HepG2 (cell line): ENCODE results near the gene ATG4D. TPM values are rescaled to one million over a fixed set of nuclear protein-coding genes. Genes with fewer than 3 reads are reported as not detected.

Source experiments
- ATF1 ChIP-seq: IDR thresholded peaks from 2 replicates; pipeline ENCODE4 v1.6.1; 2016; ENCODE audit warnings: mild to moderate bottlenecking, control low read depth
- CAMTA2 ChIP-seq: sonication (generic); formaldehyde crosslinking; IDR thresholded peaks from 2 replicates; pipeline ENCODE4 v1.4.0; 2020; ENCODE audit warnings: mild to moderate bottlenecking, missing genetic modification reagents, borderline replicate concordance
- ETV6 ChIP-seq: sonication (generic); formaldehyde crosslinking; conservative IDR thresholded peaks from 2 replicates; pipeline ENCODE4 v1.4.0; 2020; ENCODE audit warnings: missing genetic modification reagents
- HNF4G ChIP-seq, 2 experiments: sonication (generic) in 1 of 2; formaldehyde crosslinking in 1 of 2; IDR thresholded peaks; 2 replicates each; pipeline versions ENCODE4 v1.4.0 to v1.6.1; 2011 to 2020; ENCODE audit warnings: borderline replicate concordance in 2 of 2, low read depth in 2 of 2, mild to moderate bottlenecking in 2 of 2, low read length in 1 of 2, missing genetic modification reagents in 1 of 2, moderate library complexity in 1 of 2
- IKZF4 ChIP-seq: sonication (generic); formaldehyde crosslinking; IDR thresholded peaks from 2 replicates; pipeline ENCODE4 v1.5.1; 2020; ENCODE audit warnings: borderline replicate concordance, mild to moderate bottlenecking, low read depth, missing genetic modification reagents; ENCODE audit errors: not compliant biosample characterization
- JUN ChIP-seq: sonication (generic); formaldehyde crosslinking; IDR thresholded peaks from 2 replicates; pipeline ENCODE4 v1.4.0; 2020; ENCODE audit warnings: mild to moderate bottlenecking, missing genetic modification reagents
- KAT8 ChIP-seq: IDR thresholded peaks from 2 replicates; pipeline ENCODE4 v1.6.1; 2016; ENCODE audit warnings: missing genetic modification reagents, missing compliant biosample characterization
- MIER2 ChIP-seq: IDR thresholded peaks from 2 replicates; pipeline ENCODE4 v1.6.1; 2016; ENCODE audit warnings: missing biosample characterization, missing genetic modification reagents
- PLRG1 ChIP-seq: fragments of 450-650 bp; conservative IDR thresholded peaks from 2 replicates; pipeline ENCODE4 v1.6.1; 2016
- ZNF335 ChIP-seq: sonication (generic); formaldehyde crosslinking; IDR thresholded peaks from 2 replicates; pipeline ENCODE4 v1.4.0; 2020; ENCODE audit warnings: missing genetic modification reagents
- ZNF589 ChIP-seq: sonication (generic); formaldehyde crosslinking; conservative IDR thresholded peaks from 2 replicates; pipeline ENCODE4 v1.8.0; 2022; ENCODE audit warnings: mild to moderate bottlenecking, moderate library complexity, missing genetic modification reagents
- ZNF776 ChIP-seq: sonication (generic); formaldehyde crosslinking; IDR thresholded peaks from 2 replicates; pipeline ENCODE4 v1.4.0; 2020; ENCODE audit warnings: mild to moderate bottlenecking, missing genetic modification reagents
- ZNF816 ChIP-seq: sonication (generic); formaldehyde crosslinking; IDR thresholded peaks from 2 replicates; pipeline ENCODE4 v1.8.0; 2022; ENCODE audit warnings: missing genetic modification reagents, mild to moderate bottlenecking, borderline replicate concordance
- polyA plus RNA-seq, 8 experiments: library from polyadenylated mRNA; depleted of rRNA in 3 of 8; stranded (reverse) in 7 of 8; unstranded in 1 of 8; fragments of >200 nt; fragmentation: Illumina TruSeq in 4 of 8; extraction: Trizol in 4 of 8; gene quantifications; 2 replicates each; pipeline versions ENCODE4 v1.2.1 to v1.2.3, GENCODE V29; 2011 to 2016; ENCODE audit warnings: low read depth in 4 of 8, missing spikeins in 1 of 8, mixed read lengths in 1 of 8; ENCODE audit not compliant: insufficient read depth in 1 of 8
- total RNA-seq, 5 experiments: library from RNA; depleted of rRNA; stranded (reverse); fragments of >200 nt; fragmentation: Illumina TruSeq; extraction: Trizol; gene quantifications; 2 replicates each; pipeline ENCODE4 v1.2.3, GENCODE V29; 2016; ENCODE audit warnings: low read depth in 1 of 5
- TF ChIP-seq, protein P1 (sequence below): sonication (generic); formaldehyde crosslinking; IDR thresholded peaks from 2 replicates; pipeline ENCODE4 v1.5.1; 2020; ENCODE audit warnings: mild to moderate bottlenecking, missing genetic modification reagents
- TF ChIP-seq, protein P2 (sequence below): sonication (generic); formaldehyde crosslinking; IDR thresholded peaks from 2 replicates; pipeline ENCODE4 v1.9.0; 2021; ENCODE audit warnings: missing genetic modification reagents, mild to moderate bottlenecking, borderline replicate concordance
- TF ChIP-seq, protein P3 (sequence below), 2 experiments: IDR thresholded peaks; 2 replicates each; pipeline ENCODE4 v1.6.1; 2011 to 2012; ENCODE audit warnings: low read length in 2 of 2, borderline replicate concordance in 1 of 2, low read depth in 1 of 2, mild to moderate bottlenecking in 1 of 2, moderate library complexity in 1 of 2
- TF ChIP-seq, protein P4 (sequence below): sonication (generic); formaldehyde crosslinking; conservative IDR thresholded peaks from 2 replicates; pipeline ENCODE4 v1.8.0; 2022; ENCODE audit warnings: low read depth, missing genetic modification reagents

ATG4D gene
- total and polyA plus RNA-seq, 2 of the 13 experiments (the other 11 are each of a cell fraction or from before 2014, with no cell fraction given) = 17.8 to 19.0 TPM

DNA sequence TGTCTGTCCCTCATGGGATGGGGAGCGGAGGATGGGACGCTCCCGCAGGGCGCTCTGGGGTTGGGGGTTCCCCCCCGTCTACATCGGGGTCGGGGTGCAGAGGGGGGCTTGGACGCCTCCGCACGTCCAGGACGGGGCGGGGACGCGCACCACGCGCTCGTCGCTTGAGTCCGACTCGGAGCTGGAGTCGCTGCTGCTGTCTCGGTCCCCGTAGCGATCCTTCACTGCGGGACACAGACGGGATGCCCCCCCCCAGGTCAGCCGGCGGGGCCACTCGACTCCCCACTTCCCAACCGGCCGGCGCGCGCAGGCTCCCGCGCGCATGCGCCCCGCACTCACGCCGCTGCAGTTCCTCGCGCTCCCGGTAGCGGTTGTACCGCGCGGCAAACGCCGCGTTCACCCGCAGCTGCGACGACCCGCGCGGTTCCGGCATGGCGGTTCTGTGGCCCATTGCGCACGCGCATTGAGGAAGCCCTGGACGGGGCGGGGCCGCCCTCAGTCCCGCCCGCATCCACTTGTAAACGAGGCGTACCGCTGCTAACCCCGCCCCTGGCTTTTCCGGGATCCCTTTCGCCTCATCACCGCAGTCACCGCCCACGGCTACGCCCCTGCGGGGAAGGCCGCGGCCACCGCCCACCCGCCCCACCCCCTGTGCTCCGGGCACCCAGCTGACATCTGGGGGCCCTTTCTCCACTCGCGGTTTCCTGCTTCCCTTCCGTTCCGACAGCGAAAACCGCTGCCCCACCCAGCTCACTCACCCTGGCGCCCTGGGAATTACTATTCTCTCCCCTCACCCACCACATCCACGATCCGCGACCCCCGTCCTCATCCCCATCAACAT is 22.1 kb downstream of the ATG4D start, which contains the start of gene KRI1 (continued):
- TF ChIP-seq HNF4G (IDR thresholded peaks at IDR 0.05; ENCODE audit: borderline replicate concordance, low read depth, low read length) (no peak), HNF4G (CRISPR knock-in tag; IDR thresholded peaks at IDR 0.05; ENCODE audit: borderline replicate concordance, low read depth) (no peak), ZNF589 (CRISPR knock-in tag) (peak; percentile 90), CAMTA2 (CRISPR knock-in tag) (0 out of 2 replicates have a peak, but pooled peaks have one; percentile 60), KAT8 (peak; percentile 88), ZNF776 (CRISPR knock-in tag) (peak; percentile 94), ATF1 (CRISPR knock-in tag) (no peak), PLRG1 (no peak), MIER2 (CRISPR knock-in tag) (peak; percentile 66), IKZF4 (CRISPR knock-in tag) (peak; percentile 93), JUN (CRISPR knock-in tag) (no peak), ZNF816 (CRISPR knock-in tag) (peak; percentile 64; the same call in 1 of the 2 replicates), ETV6 (CRISPR knock-in tag) (0 out of 2 replicates have a peak, but pooled peaks have one; percentile 79), ZNF335 (CRISPR knock-in tag) (peak; percentile 71; the same call in 1 of the 2 replicates)
- TF ChIP-seq, protein P1, sequence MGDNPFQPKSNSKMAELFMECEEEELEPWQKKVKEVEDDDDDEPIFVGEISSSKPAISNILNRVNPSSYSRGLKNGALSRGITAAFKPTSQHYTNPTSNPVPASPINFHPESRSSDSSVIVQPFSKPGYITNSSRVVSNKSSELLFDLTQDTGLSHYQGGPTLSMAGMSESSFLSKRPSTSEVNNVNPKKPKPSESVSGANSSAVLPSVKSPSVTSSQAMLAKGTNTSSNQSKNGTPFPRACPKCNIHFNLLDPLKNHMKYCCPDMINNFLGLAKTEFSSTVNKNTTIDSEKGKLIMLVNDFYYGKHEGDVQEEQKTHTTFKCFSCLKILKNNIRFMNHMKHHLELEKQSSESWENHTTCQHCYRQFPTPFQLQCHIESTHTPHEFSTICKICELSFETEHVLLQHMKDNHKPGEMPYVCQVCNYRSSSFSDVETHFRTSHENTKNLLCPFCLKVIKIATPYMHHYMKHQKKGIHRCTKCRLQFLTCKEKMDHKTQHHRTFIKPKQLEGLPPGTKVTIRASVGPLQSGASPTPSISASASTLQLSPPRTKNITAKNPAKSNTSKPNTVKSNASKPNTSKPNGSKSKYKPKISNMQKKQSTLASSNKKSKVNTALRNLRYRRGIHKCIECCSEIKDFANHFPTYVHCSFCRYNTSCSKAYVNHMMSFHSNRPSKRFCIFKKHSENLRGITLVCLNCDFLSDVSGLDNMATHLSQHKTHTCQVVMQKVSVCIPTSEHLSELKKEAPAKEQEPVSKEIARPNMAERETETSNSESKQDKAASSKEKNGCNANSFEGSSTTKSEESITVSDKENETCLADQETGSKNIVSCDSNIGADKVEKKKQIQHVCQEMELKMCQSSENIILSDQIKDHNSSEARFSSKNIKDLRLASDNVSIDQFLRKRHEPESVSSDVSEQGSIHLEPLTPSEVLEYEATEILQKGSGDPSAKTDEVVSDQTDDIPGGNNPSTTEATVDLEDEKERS (CRISPR knock-in tag) = peak; percentile 54; the same call in 1 of the 2 replicates
- TF ChIP-seq, protein P2, sequence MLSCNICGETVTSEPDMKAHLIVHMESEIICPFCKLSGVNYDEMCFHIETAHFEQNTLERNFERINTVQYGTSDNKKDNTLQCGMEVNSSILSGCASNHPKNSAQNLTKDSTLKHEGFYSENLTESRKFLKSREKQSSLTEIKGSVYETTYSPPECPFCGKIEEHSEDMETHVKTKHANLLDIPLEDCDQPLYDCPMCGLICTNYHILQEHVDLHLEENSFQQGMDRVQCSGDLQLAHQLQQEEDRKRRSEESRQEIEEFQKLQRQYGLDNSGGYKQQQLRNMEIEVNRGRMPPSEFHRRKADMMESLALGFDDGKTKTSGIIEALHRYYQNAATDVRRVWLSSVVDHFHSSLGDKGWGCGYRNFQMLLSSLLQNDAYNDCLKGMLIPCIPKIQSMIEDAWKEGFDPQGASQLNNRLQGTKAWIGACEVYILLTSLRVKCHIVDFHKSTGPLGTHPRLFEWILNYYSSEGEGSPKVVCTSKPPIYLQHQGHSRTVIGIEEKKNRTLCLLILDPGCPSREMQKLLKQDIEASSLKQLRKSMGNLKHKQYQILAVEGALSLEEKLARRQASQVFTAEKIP (CRISPR knock-in tag) = no peak
- TF ChIP-seq, protein P3, sequence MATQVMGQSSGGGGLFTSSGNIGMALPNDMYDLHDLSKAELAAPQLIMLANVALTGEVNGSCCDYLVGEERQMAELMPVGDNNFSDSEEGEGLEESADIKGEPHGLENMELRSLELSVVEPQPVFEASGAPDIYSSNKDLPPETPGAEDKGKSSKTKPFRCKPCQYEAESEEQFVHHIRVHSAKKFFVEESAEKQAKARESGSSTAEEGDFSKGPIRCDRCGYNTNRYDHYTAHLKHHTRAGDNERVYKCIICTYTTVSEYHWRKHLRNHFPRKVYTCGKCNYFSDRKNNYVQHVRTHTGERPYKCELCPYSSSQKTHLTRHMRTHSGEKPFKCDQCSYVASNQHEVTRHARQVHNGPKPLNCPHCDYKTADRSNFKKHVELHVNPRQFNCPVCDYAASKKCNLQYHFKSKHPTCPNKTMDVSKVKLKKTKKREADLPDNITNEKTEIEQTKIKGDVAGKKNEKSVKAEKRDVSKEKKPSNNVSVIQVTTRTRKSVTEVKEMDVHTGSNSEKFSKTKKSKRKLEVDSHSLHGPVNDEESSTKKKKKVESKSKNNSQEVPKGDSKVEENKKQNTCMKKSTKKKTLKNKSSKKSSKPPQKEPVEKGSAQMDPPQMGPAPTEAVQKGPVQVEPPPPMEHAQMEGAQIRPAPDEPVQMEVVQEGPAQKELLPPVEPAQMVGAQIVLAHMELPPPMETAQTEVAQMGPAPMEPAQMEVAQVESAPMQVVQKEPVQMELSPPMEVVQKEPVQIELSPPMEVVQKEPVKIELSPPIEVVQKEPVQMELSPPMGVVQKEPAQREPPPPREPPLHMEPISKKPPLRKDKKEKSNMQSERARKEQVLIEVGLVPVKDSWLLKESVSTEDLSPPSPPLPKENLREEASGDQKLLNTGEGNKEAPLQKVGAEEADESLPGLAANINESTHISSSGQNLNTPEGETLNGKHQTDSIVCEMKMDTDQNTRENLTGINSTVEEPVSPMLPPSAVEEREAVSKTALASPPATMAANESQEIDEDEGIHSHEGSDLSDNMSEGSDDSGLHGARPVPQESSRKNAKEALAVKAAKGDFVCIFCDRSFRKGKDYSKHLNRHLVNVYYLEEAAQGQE (IDR thresholded peaks at IDR 0.05; ENCODE audit: borderline replicate concordance in 1 of 2, low read depth in 1 of 2, low read length in 2 of 2) = no peak
- TF ChIP-seq, protein P4, sequence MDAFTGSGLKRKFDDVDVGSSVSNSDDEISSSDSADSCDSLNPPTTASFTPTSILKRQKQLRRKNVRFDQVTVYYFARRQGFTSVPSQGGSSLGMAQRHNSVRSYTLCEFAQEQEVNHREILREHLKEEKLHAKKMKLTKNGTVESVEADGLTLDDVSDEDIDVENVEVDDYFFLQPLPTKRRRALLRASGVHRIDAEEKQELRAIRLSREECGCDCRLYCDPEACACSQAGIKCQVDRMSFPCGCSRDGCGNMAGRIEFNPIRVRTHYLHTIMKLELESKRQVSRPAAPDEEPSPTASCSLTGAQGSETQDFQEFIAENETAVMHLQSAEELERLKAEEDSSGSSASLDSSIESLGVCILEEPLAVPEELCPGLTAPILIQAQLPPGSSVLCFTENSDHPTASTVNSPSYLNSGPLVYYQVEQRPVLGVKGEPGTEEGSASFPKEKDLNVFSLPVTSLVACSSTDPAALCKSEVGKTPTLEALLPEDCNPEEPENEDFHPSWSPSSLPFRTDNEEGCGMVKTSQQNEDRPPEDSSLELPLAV = 0 out of 2 replicates have a peak, but pooled peaks have one; percentile 41
